HL-60 (cell line): ENCODE measurements around the gene CNTNAP2.

Experiments
- DNase-seq, 2 experiments: peaks; one replicate each; pipeline ENCODE4 v3.0.0-alpha.2; 2010 to 2020; ENCODE audit warnings: low read depth in 1 of 2, low spot score in 1 of 2
- H3K27ac ChIP-seq: fragments of 250-450 bp; sonication (Bioruptor Pico); replicated peaks from 2 replicates; pipeline ENCODE4 v1.5.1; 2020; ENCODE audit warnings: mild to moderate bottlenecking, moderate library complexity
- H3K27me3 ChIP-seq: fragments of 250-450 bp; sonication (Bioruptor Pico); 2 replicates; pipeline ENCODE4 v1.5.1; 2021; ENCODE audit warnings: mild to moderate bottlenecking, moderate library complexity; ENCODE audit not compliant: insufficient read depth, poor library complexity, severe bottlenecking
- H3K4me3 ChIP-seq: replicated peaks from 2 replicates; pipeline ENCODE4 v1.5.1; 2011; ENCODE audit warnings: mild to moderate bottlenecking, control low read depth, low read length; ENCODE audit not compliant: insufficient read depth
- GABPA ChIP-seq: IDR thresholded peaks from 2 replicates; pipeline ENCODE4 v1.6.1; 2012; ENCODE audit warnings: low read depth
- POLR2AphosphoS5 ChIP-seq: IDR thresholded peaks from 2 replicates; pipeline ENCODE4 v1.6.1; 2012; ENCODE audit warnings: low read depth
- SPI1 ChIP-seq: IDR thresholded peaks from 2 replicates; pipeline ENCODE4 v1.6.1; 2012; ENCODE audit warnings: low read depth, mild to moderate bottlenecking, borderline replicate concordance
- TF ChIP-seq, protein P1 (sequence below): IDR thresholded peaks from one replicate; pipeline ENCODE4 v1.5.1; 2011; ENCODE audit warnings: low read length, control low read depth, inconsistent platforms; ENCODE audit not compliant: insufficient read depth
- TF ChIP-seq, protein P2 (sequence below): IDR thresholded peaks from 2 replicates; pipeline ENCODE4 v1.6.1; 2012; ENCODE audit warnings: low read depth; ENCODE audit not compliant: insufficient replicate concordance

Gene CNTNAP2

DNA sequence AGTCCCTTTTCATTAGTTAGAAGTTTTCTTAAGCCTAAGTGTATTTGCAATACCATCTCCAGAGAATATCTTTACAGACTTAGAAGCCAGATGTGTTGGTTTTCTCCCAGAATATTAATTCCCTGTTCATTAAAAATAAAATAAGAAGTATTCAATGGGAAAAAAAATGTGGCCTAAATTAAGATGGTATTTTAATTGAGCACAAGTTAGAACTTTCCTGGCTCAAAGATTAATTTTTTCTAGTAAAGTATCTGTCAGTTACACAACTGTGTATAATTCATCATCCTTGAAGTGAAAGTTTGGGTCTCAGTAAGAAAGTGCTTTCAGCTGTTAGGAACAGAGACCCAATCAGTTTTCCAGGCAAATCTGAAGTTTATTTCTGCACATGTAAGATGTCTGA lies 1294.5 kb downstream of the CNTNAP2 start:
- Histone ChIP-seq H3K4me3 (no peak overlapping the region), H3K27ac (no peak overlapping the region), H3K27me3 (no peaks in the 10 kb centered on the region)
- TF ChIP-seq, protein P1, sequence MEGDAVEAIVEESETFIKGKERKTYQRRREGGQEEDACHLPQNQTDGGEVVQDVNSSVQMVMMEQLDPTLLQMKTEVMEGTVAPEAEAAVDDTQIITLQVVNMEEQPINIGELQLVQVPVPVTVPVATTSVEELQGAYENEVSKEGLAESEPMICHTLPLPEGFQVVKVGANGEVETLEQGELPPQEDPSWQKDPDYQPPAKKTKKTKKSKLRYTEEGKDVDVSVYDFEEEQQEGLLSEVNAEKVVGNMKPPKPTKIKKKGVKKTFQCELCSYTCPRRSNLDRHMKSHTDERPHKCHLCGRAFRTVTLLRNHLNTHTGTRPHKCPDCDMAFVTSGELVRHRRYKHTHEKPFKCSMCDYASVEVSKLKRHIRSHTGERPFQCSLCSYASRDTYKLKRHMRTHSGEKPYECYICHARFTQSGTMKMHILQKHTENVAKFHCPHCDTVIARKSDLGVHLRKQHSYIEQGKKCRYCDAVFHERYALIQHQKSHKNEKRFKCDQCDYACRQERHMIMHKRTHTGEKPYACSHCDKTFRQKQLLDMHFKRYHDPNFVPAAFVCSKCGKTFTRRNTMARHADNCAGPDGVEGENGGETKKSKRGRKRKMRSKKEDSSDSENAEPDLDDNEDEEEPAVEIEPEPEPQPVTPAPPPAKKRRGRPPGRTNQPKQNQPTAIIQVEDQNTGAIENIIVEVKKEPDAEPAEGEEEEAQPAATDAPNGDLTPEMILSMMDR = no peak
- TF ChIP-seq POLR2AphosphoS5 = no peak
- TF ChIP-seq, protein P2, sequence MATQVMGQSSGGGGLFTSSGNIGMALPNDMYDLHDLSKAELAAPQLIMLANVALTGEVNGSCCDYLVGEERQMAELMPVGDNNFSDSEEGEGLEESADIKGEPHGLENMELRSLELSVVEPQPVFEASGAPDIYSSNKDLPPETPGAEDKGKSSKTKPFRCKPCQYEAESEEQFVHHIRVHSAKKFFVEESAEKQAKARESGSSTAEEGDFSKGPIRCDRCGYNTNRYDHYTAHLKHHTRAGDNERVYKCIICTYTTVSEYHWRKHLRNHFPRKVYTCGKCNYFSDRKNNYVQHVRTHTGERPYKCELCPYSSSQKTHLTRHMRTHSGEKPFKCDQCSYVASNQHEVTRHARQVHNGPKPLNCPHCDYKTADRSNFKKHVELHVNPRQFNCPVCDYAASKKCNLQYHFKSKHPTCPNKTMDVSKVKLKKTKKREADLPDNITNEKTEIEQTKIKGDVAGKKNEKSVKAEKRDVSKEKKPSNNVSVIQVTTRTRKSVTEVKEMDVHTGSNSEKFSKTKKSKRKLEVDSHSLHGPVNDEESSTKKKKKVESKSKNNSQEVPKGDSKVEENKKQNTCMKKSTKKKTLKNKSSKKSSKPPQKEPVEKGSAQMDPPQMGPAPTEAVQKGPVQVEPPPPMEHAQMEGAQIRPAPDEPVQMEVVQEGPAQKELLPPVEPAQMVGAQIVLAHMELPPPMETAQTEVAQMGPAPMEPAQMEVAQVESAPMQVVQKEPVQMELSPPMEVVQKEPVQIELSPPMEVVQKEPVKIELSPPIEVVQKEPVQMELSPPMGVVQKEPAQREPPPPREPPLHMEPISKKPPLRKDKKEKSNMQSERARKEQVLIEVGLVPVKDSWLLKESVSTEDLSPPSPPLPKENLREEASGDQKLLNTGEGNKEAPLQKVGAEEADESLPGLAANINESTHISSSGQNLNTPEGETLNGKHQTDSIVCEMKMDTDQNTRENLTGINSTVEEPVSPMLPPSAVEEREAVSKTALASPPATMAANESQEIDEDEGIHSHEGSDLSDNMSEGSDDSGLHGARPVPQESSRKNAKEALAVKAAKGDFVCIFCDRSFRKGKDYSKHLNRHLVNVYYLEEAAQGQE = no peak
- TF ChIP-seq SPI1 = no peak
- no peak for TF ChIP-seq GABPA
- DNase-seq = no peak

DNA sequence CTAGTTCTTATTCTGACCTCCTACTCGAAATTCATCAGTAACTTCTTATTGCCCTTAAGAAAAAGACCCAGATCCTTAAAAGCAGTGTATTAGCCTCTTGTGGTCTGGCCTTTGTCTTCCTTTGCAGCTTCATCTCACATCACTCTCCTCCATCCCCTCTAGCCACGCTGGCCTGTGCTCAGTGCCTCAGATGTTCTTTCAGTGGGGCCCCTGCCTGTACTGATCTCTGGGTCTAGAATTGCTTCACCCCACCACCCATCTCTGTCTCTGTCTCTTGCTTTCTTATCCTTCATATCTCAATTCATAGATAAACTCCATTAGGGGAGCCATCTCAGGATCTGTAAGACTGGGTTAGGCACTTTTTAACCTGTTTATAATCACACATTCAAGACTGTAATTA lies 1295.5 kb downstream of the CNTNAP2 start:
- DNase-seq = no peak
- H3K27ac ChIP-seq = no peak overlapping the region
- no peak overlapping the region for H3K4me3 ChIP-seq
- TF ChIP-seq, protein P1 = no peak
- TF ChIP-seq, protein P2 = no peak
- no peaks in the 10 kb centered on the region for H3K27me3 ChIP-seq

DNA sequence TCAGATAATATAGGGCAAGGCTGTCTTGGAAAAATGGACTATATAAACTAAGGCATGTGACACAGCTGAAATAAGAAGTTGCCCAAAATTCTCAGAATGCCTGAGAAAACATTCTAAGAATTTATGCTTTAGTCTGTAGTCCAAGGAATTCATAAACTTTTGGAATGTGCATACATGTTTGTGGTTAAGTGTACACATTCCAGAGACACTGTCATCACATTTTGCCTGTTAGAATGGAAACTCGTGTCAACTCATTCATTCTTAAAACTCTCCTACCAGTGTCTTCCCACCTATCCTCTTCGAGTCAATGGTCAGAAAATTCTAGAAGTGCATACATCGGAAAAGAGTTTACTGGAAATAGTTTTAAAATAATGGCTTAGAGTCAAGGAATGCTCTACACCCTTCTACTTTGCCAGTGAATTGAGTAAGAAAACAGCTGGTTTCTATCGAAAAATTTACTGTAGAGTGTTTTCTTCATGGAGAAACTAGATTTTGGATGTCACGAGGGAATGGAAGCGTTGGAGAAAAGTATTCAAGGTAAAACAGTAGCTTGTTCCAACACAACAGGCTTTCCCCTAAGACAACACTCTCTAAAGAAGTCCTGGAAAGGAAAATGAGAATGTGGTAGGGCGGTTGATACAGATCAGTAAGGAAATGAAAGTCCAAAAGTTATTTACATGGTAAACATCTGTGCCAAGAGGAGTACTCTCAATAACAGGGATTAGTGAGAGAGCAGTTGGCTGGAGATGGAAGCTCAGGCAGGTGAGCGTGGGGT lies 1296.4 kb downstream of the CNTNAP2 start:
- no peak overlapping the region for H3K27ac ChIP-seq
- TF ChIP-seq, protein P1 = no peak
- TF ChIP-seq POLR2AphosphoS5 (no peak), GABPA (no peak), SPI1 (no peak)
- TF ChIP-seq, protein P2 = no peak

More for the DNA sequence above, 1296.4 kb downstream of the CNTNAP2 start:
- H3K27me3 ChIP-seq = no peaks in the 10 kb centered on the region
- H3K4me3 ChIP-seq = no peak overlapping the region
- no peak for DNase-seq
